Measurements from ENCODE around the gene SPAG9. TPM values are rescaled to one million over a fixed set of nuclear protein-coding genes. Genes with fewer than 3 reads are reported as not detected.

SPAG9 gene
- 73.3 to 101 TPM (median 80.3 TPM) in 5 replicates for total RNA-seq (2022; extraction: Qiagen RNA extraction)

GRCh38 chr17:51120739-51121619 is at the start of gene SPAG9:
Gene SPAG9 (minus strand): TSS chr17:51120868. CDS start chr17:51120656, 212 bp downstream.

GRCh38 chr17:51166198-51166986 is 45.7 kb upstream of the SPAG9 start, which contains the start of gene NME2:
Gene NME2 (plus strand): TSS chr17:51166411. CDS start chr17:51166831, 420 bp downstream.

GRCh38 chr17:51153210-51154072 is 32.8 kb upstream of the SPAG9 start, which contains the start of gene NME1:
Gene NME1 (plus strand): TSS chr17:51153559. CDS start chr17:51155655, 2,096 bp downstream.

Other genes with a start within 250 kb of the SPAG9 start
- 622 to 771 TPM (median 712 TPM) in 5 replicates for gene NME1, start 32.7 kb upstream of the SPAG9 start, total RNA-seq (2022; extraction: Qiagen RNA extraction)
- 1,492 to 1,956 TPM (median 1,835 TPM) in 5 replicates for gene NME2, start 45.5 kb upstream of the SPAG9 start, total RNA-seq (2022; extraction: Qiagen RNA extraction)
- gene MBTD1, start 139.2 kb upstream of the SPAG9 start, total RNA-seq (2022; extraction: Qiagen RNA extraction): 4.4 to 5.7 TPM (median 5.2 TPM) in 5 replicates
- gene UTP18, start 139.7 kb upstream of the SPAG9 start, total RNA-seq (2022; extraction: Qiagen RNA extraction): 70.1 to 81.5 TPM (median 73.4 TPM) in 5 replicates

Measured in A549 treated with Hydrocortisone at 1 μM for 4 hours (cell line).